SK-N-SH treated with all-trans-retinoic acid at 6 μM for 48 hours (cell line): ENCODE measurements around the gene SFXN5.

Experiments
- ATAC-seq: fragments of 200-7000 bp; cut with Tn5 transposase; 3 replicates; pipeline ENCODE4 v1.9.1; 2020; ENCODE audit warnings: mild to moderate bottlenecking, moderate library complexity
- ARNTL ChIP-seq: fragments of 450-650 bp; formaldehyde crosslinking; IDR thresholded peaks from 2 replicates; pipeline ENCODE4 v1.5.0; 2020; ENCODE audit warnings: low read depth, mild to moderate bottlenecking, moderate library complexity, borderline replicate concordance
- BACH2 ChIP-seq: fragments of 250-450 bp; sonication (Bioruptor Pico); IDR thresholded peaks from 2 replicates; pipeline ENCODE4 v1.9.0; 2021; ENCODE audit warnings: mild to moderate bottlenecking, borderline replicate concordance
- CREB5 ChIP-seq: fragments of 250-450 bp; sonication (Bioruptor Pico); IDR thresholded peaks from 2 replicates; pipeline ENCODE4 v1.5.1; 2020; ENCODE audit warnings: low read depth, mild to moderate bottlenecking, moderate library complexity
- CSDC2 ChIP-seq: fragments of 250-450 bp; sonication (Bioruptor Pico); IDR thresholded peaks from 2 replicates; pipeline ENCODE4 v1.5.0; 2020; ENCODE audit warnings: mild to moderate bottlenecking, moderate library complexity
- ESRRG ChIP-seq: fragments of 250-450 bp; sonication (Bioruptor Pico); IDR thresholded peaks from 2 replicates; pipeline ENCODE4 v1.6.1; 2021; ENCODE audit warnings: mild to moderate bottlenecking
- GLIS3 ChIP-seq: fragments of 250-450 bp; sonication (Bioruptor Pico); IDR thresholded peaks from 2 replicates; pipeline ENCODE4 v1.5.0; 2020; ENCODE audit warnings: mild to moderate bottlenecking, moderate library complexity
- ISL1 ChIP-seq: fragments of 250-450 bp; sonication (Bioruptor Pico); IDR thresholded peaks from 2 replicates; pipeline ENCODE4 v2.1.2; 2022; ENCODE audit warnings: mild to moderate bottlenecking, moderate library complexity
- POU6F1 ChIP-seq: fragments of 250-450 bp; sonication (Bioruptor Pico); IDR thresholded peaks from 2 replicates; pipeline ENCODE4 v1.8.0; 2021; ENCODE audit warnings: low read depth, mild to moderate bottlenecking, moderate library complexity, borderline replicate concordance
- PPARA ChIP-seq: fragments of 250-450 bp; sonication (Bioruptor Pico); IDR thresholded peaks from 2 replicates; pipeline ENCODE4 v1.5.0; 2020; ENCODE audit warnings: mild to moderate bottlenecking, borderline replicate concordance
- RARB ChIP-seq: fragments of 250-450 bp; sonication (Bioruptor Pico); IDR thresholded peaks from 2 replicates; pipeline ENCODE4 v1.8.0; 2021; ENCODE audit warnings: mild to moderate bottlenecking, moderate library complexity
- TCF4 ChIP-seq: fragments of 250-450 bp; sonication (Bioruptor Pico); IDR thresholded peaks from 2 replicates; pipeline ENCODE4 v1.8.0; 2021; ENCODE audit warnings: mild to moderate bottlenecking, moderate library complexity, borderline replicate concordance
- TOX ChIP-seq: fragments of 250-450 bp; sonication (Bioruptor Pico); IDR thresholded peaks from 2 replicates; pipeline ENCODE4 v1.8.0; 2021; ENCODE audit warnings: mild to moderate bottlenecking, moderate library complexity, borderline replicate concordance
- TSHZ2 ChIP-seq: fragments of 250-450 bp; sonication (Bioruptor Pico); IDR thresholded peaks from 2 replicates; pipeline ENCODE4 v1.5.0; 2020; ENCODE audit warnings: mild to moderate bottlenecking, moderate library complexity
- ZC3H10 ChIP-seq: fragments of 250-450 bp; sonication (Bioruptor Pico); IDR thresholded peaks from 2 replicates; pipeline ENCODE4 v1.5.1; 2021; ENCODE audit warnings: mild to moderate bottlenecking, moderate library complexity
- ZFP3 ChIP-seq: fragments of 250-450 bp; sonication (Bioruptor Pico); IDR thresholded peaks from 2 replicates; pipeline ENCODE4 v1.5.0; 2020; ENCODE audit warnings: mild to moderate bottlenecking, moderate library complexity
- ZFP30 ChIP-seq: fragments of 450-650 bp; formaldehyde crosslinking; IDR thresholded peaks from 2 replicates; pipeline ENCODE4 v1.5.0; 2022; ENCODE audit warnings: mild to moderate bottlenecking, moderate library complexity
- ZNF565 ChIP-seq: fragments of 450-650 bp; formaldehyde crosslinking; conservative IDR thresholded peaks from 2 replicates; pipeline ENCODE4 v1.5.0; 2020; ENCODE audit warnings: low read depth, mild to moderate bottlenecking, moderate library complexity
- ZNF70 ChIP-seq: fragments of 450-650 bp; formaldehyde crosslinking; IDR thresholded peaks from 2 replicates; pipeline ENCODE4 v1.5.0; 2020; ENCODE audit warnings: mild to moderate bottlenecking, moderate library complexity
- ZNF8 ChIP-seq: fragments of 450-650 bp; formaldehyde crosslinking; IDR thresholded peaks from 2 replicates; pipeline ENCODE4 v1.5.0; 2020; ENCODE audit warnings: mild to moderate bottlenecking, moderate library complexity
- TF ChIP-seq, protein P1 (sequence below): fragments of 250-450 bp; sonication (Bioruptor Pico); IDR thresholded peaks from 2 replicates; pipeline ENCODE4 v1.5.1; 2021; ENCODE audit warnings: mild to moderate bottlenecking, moderate library complexity
- TF ChIP-seq, protein P2 (sequence below): fragments of 250-450 bp; sonication (Bioruptor Pico); IDR thresholded peaks from 2 replicates; pipeline ENCODE4 v1.8.0; 2020; ENCODE audit warnings: mild to moderate bottlenecking, moderate library complexity, borderline replicate concordance

Gene SFXN5

GRCh38 chr2:72994991-72995380 lies 76.5 kb downstream of the SFXN5 start:
- TF ChIP-seq CSDC2 (no peak), ESRRG (no peak), TOX (no peak), ZNF70 (CRISPR knock-in tag) (no peak), ISL1 (CRISPR knock-in tag) (no peak), TCF4 (CRISPR knock-in tag) (no peak), PPARA (CRISPR knock-in tag) (no peak), RARB (no peak), CREB5 (CRISPR knock-in tag) (no peak), GLIS3 (CRISPR knock-in tag) (no peak)
- no peak for ATAC-seq

- TF ChIP-seq ISL1 (CRISPR knock-in tag) = no peak
- no peak for TF ChIP-seq ZNF565 (CRISPR knock-in tag)
- TF ChIP-seq ZNF70 (CRISPR knock-in tag) = no peak
- no peak for TF ChIP-seq ZFP30 (CRISPR knock-in tag)
- no peak for TF ChIP-seq CREB5 (CRISPR knock-in tag)
- TF ChIP-seq, protein P1, sequence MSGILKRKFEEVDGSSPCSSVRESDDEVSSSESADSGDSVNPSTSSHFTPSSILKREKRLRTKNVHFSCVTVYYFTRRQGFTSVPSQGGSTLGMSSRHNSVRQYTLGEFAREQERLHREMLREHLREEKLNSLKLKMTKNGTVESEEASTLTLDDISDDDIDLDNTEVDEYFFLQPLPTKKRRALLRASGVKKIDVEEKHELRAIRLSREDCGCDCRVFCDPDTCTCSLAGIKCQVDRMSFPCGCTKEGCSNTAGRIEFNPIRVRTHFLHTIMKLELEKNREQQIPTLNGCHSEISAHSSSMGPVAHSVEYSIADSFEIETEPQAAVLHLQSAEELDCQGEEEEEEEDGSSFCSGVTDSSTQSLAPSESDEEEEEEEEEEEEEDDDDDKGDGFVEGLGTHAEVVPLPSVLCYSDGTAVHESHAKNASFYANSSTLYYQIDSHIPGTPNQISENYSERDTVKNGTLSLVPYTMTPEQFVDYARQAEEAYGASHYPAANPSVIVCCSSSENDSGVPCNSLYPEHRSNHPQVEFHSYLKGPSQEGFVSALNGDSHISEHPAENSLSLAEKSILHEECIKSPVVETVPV (CRISPR knock-in tag) = no peak
- TF ChIP-seq PPARA (CRISPR knock-in tag) = no peak
- no peak for TF ChIP-seq ESRRG
- no peak for TF ChIP-seq CSDC2
- no peak for TF ChIP-seq TOX
- no peak for TF ChIP-seq GLIS3 (CRISPR knock-in tag)
- TF ChIP-seq TCF4 (CRISPR knock-in tag) = no peak
- ATAC-seq = no peak
Observed at GRCh38 chr2:72994282-72994990, 77.1 kb downstream of the SFXN5 start.

DNA sequence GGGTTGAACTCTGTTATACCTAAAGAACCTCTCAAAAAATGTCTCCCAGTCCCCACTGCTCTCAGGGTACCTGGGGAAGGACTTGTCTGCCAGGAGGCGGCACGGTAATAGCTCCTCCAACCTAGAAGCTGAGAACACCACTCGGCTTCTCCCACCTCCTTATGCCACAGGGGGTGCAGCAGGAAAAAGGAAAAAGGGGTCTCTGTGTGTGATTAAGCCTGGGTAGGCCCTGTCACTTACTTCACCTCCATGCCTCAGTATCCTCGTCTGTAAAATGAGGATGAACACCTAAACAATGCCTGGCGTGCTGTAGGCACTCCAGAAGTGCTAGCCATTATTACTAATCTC lies 77.6 kb downstream of the SFXN5 start:
- no peak; the same call in 2 of the 3 replicates for ATAC-seq
- no peak for TF ChIP-seq BACH2 (CRISPR knock-in tag)
- TF ChIP-seq ZFP30 (CRISPR knock-in tag) = no peak
- TF ChIP-seq TOX = no peak

GRCh38 chr2:72993147-72993932 lies 78.2 kb downstream of the SFXN5 start:
- ATAC-seq = peak; percentile 72
- no peak for TF ChIP-seq POU6F1 (CRISPR knock-in tag)
- no peak for TF ChIP-seq CSDC2
- no peak for TF ChIP-seq CREB5 (CRISPR knock-in tag)
- no peak for TF ChIP-seq TSHZ2 (CRISPR knock-in tag)
- no peak for TF ChIP-seq ZC3H10 (CRISPR knock-in tag)
- no peak for TF ChIP-seq ZNF8 (CRISPR knock-in tag)
- no peak for TF ChIP-seq ZNF70 (CRISPR knock-in tag)
- no peak for TF ChIP-seq ZFP3 (CRISPR knock-in tag)
- TF ChIP-seq, protein P2, sequence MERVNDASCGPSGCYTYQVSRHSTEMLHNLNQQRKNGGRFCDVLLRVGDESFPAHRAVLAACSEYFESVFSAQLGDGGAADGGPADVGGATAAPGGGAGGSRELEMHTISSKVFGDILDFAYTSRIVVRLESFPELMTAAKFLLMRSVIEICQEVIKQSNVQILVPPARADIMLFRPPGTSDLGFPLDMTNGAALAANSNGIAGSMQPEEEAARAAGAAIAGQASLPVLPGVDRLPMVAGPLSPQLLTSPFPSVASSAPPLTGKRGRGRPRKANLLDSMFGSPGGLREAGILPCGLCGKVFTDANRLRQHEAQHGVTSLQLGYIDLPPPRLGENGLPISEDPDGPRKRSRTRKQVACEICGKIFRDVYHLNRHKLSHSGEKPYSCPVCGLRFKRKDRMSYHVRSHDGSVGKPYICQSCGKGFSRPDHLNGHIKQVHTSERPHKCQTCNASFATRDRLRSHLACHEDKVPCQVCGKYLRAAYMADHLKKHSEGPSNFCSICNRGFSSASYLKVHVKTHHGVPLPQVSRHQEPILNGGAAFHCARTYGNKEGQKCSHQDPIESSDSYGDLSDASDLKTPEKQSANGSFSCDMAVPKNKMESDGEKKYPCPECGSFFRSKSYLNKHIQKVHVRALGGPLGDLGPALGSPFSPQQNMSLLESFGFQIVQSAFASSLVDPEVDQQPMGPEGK (CRISPR knock-in tag) = no peak
- no peak for TF ChIP-seq BACH2 (CRISPR knock-in tag)
- TF ChIP-seq TCF4 (CRISPR knock-in tag) = no peak
- TF ChIP-seq RARB = no peak
- no peak for TF ChIP-seq ARNTL (CRISPR knock-in tag)
- TF ChIP-seq PPARA (CRISPR knock-in tag) = no peak
